MM.1S (cell line): ENCODE results near the gene GALNT10.

Source experiments
- CTCF ChIP-seq: fragments of 300-600 bp; sonication (generic); IDR thresholded peaks from 2 replicates; pipeline ENCODE4 v1.5.1; 2016; ENCODE audit warnings: antibody characterized with exemption, low read length, mixed read lengths
- EZH2 ChIP-seq: fragments of 300-600 bp; sonication (generic); optimal IDR thresholded peaks from 2 replicates; pipeline ENCODE3; 2017; ENCODE audit warnings: low read depth, mild to moderate bottlenecking, antibody characterized with exemption, low read length, mixed read lengths
- EZH2phosphoT487 ChIP-seq: fragments of 300-600 bp; sonication (generic); IDR thresholded peaks from 2 replicates; pipeline ENCODE4 v1.6.1; 2018; ENCODE audit warnings: antibody characterized with exemption, low read length

DNA sequence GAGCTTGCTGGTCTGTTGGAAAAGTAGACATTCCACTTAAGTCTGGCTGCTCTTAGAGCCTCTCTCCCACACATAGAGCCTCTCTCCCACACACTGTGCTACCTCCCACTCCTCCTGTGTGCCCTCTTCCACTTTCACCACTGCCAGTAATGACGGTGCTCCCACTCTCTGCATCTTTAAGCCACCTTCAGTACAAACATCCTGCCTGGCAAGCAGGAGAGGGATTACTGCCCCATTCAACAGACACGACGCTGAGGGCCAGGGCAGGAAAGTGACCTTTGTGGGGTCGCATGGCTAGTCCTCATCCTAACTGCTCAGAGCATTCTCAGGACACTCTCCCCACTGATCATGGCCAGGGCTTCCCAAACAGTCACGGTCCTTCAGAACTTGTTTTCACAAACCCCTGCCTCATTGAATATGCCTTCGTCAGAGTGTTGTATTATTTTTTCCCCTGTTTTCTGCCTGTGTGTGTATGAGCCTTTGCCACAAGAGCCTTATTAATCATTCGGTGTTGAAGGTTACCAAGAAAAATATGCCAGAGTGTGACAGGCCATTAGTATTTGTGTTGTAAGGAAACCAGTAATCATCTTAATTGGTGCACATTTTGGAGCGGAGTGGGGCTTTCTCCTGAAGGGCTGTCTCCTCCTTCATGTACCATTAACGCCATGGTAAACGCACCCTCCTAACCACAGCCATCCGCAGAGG, 168.1 kb downstream of the GALNT10 start:
- TF ChIP-seq CTCF (no peak), EZH2 (no peak), EZH2phosphoT487 (no peak)
